ENCODE measurements around the gene CDC16.
"Not testable (repeated sequence)": the region's sequence is repeated elsewhere in the genome, so short reads cannot be mapped to it uniquely, and the experiment has no call there.

Gene CDC16

GRCh38 chr13:114234645-114235421, at the start of gene CDC16:
TSS of gene CDC16 (plus strand) at chr13:114234897. CDS start at chr13:114235085, 188 bp downstream.
- DNase-seq (ENCODE audit: low read depth, low spot score): peak; percentile 67

- no peak for DNase-seq (ENCODE audit: low read depth, low spot score)
Observed at GRCh38 chr13:114185182-114185971, 49.3 kb upstream of the CDC16 start.

DNA sequence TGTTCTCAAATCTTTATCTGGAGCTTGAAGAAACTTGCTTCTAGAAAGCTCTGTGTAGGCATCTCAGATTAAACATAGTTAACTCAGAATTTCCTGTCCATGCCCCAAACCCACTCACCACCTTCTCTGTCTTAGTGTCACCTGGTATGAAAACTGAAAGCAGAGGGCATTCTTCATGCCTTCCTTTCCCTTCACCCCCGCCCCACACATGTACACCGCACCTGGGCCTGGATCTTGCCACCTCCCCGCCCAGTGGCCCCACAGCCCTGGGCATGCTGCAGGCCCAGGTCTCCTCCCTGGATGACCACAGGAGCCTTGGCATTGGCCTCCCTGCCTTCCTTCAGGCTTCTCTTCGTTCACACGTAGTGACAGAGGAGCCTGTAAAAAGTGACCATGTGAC, 39.8 kb upstream of the CDC16 start:
- DNase-seq (ENCODE audit: low read depth, low spot score): no peak

GRCh38 chr13:114196629-114197028, 38.1 kb upstream of the CDC16 start:
- no peak for DNase-seq (ENCODE audit: low read depth, low spot score)

DNA sequence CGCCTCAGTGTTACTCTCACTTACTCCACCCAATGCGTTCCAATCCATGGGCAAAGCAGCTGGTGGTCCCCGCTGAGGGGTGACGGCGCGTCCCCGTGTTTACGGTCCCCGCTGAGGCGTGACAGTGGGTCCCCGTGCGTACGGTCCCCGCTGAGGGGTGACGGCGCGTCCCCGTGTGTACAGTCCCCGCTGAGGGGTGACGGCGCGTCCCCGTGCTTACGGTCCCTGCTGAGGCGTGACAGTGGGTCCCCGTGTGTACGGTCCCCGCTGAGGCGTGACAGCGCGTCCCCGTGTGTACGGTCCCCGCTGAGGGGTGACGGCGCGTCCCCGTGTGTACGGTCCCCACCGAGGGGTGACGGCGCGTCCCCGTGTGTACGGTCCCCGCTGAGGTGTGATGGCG, 36.1 kb upstream of the CDC16 start:
- no peak for DNase-seq (ENCODE audit: low read depth, low spot score)

- DNase-seq (ENCODE audit: low read depth, low spot score): not testable (repeated sequence)
Observed at GRCh38 chr13:114199526-114199925, 35.2 kb upstream of the CDC16 start.

DNA sequence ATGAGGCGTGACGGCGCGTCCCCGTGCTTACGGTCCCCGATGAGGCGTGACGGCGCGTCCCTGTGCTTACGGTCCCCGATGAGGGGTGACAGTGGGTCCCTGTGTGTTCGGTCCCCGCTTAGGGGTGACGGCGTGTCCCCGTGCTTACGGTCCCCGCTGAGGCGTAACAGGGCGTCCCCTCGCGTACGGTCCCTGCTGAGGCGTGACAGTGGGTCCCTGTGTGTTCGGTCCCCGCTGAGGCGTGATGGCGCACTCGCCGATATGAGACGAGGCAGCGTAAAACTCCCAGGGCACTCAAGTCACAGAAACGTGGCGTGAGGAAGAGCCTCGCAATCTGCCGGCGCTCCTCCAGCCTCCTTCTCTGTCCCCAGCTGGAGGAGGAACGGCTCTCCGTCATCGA, 34.7 kb upstream of the CDC16 start:
- DNase-seq (ENCODE audit: low read depth, low spot score): no peak

DNA sequence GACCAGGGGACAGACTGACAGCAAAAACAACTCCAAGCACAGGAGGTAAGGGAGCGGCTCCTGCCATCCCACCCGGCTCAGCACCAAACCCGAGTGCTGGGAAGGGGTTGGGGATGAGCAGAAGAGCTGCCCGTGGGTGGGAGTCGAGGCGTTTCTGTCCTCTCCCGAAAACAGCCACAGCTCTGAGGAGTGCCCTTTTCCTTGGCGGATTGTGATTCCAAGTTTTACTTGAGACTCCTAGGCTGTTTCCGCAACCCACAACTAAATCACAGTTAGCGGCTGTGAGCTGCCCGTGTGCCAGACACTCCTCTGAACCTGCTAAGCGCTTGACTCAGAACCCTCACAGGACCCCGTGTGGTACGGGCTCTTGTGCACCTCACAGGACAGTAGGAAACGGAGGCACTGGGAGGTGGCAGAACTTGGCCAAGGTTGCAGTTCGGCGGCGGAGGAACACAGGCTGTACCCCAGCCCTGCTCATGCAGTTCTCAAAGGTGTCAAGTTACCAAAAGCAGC, 34.2 kb upstream of the CDC16 start:
- peak; percentile 21 for DNase-seq (ENCODE audit: low read depth, low spot score)

DNA sequence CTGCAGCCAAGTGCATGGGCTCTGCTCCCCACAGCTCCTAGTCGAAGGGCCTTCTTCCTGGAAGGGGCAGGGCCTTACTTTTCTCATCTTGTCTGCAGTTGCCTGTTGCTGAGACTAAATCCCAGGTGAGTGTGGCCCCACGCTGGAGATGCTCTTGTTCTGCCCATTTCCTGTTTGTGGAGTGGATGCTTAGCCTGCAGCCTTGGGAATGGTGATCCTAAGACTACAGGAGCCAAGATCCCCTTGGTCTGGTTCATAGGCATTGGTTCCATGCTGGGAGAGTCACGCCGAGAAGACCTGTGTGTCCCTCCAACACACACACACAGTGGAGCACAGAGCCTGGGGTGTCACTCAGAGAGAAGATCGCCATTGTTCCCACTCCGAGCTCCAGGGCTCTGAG, 32.1 kb upstream of the CDC16 start:
- no peak for DNase-seq (ENCODE audit: low read depth, low spot score)

GRCh38 chr13:114203536-114203935, 31.2 kb upstream of the CDC16 start:
- no peak for DNase-seq (ENCODE audit: low read depth, low spot score)

- no peak for DNase-seq (ENCODE audit: low read depth, low spot score)
Observed at GRCh38 chr13:114204894-114205293, 29.8 kb upstream of the CDC16 start.

DNA sequence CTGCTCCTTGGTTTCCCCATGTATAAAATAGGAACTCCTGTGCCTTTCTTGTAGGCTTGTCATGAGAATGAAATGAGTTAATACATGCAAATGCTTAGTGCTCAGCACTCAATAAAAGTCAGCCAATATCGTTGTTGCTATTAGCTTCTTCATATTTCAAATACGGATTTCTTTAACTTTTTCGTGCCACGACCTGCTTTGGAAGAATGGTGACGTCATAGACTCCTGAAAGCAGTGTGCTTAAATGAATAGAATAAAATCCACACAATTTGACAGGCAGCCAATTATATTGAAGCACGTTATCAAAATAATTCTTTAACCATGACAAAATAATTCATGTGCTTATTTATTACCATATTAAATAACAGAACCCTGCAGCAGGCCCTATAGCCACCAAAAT, 26.6 kb upstream of the CDC16 start:
- DNase-seq (ENCODE audit: low read depth, low spot score): no peak

GRCh38 chr13:114211446-114212157, 23.1 kb upstream of the CDC16 start:
- no peak for DNase-seq (ENCODE audit: low read depth, low spot score)

GRCh38 chr13:114212158-114212495, 22.6 kb upstream of the CDC16 start:
- DNase-seq (ENCODE audit: low read depth, low spot score): no peak

GRCh38 chr13:114213980-114214379, 20.7 kb upstream of the CDC16 start:
- DNase-seq (ENCODE audit: low read depth, low spot score): no peak

DNA sequence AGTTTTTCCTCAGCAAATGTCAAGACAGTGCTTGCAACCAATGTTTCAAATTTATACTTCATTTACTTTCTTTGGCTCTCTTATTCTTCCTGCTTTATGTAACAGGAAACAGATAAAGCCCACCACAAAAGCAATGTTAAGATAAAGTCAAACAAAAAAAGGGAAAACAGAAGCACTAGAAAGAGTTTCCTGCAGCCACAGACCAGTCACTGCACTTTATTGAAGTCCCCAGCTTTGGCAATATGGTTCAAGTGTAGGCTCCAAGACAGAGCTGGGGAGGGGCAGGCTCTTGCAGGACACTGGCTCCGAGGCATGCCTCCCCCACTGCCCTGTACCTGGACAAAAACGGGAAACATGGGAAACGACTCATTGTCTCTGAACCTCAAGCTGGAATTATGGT, 15.3 kb upstream of the CDC16 start:
- DNase-seq (ENCODE audit: low read depth, low spot score): no peak

- DNase-seq (ENCODE audit: low read depth, low spot score): peak; percentile 33
Observed at GRCh38 chr13:114222461-114222968, 12.2 kb upstream of the CDC16 start.

GRCh38 chr13:114224201-114224600, 10.5 kb upstream of the CDC16 start:
- DNase-seq (ENCODE audit: low read depth, low spot score): no peak

- DNase-seq (ENCODE audit: low read depth, low spot score): no peak
Observed at GRCh38 chr13:114225610-114226009, 9.1 kb upstream of the CDC16 start.

GRCh38 chr13:114226088-114226487, 8.6 kb upstream of the CDC16 start:
- no peak for DNase-seq (ENCODE audit: low read depth, low spot score)

GRCh38 chr13:114226699-114227323, 7.9 kb upstream of the CDC16 start:
- DNase-seq (ENCODE audit: low read depth, low spot score): peak; percentile 60

GRCh38 chr13:114227528-114227927, 7.2 kb upstream of the CDC16 start:
- DNase-seq (ENCODE audit: low read depth, low spot score): no peak

Data from smooth muscle cell of the brain vasculature (primary cell).